22Rv1 (cell line): ENCODE data around the gene BLOC1S6.
A peak's percentile ranks its signal among the peaks of the same experiment; 100 is the strongest.

ENCODE experiments used
- H3K27ac ChIP-seq: fragments of 450-650 bp; 2 replicates; pipeline ENCODE4 v1.5.1; 2017
- CTCF ChIP-seq: fragments of 450-650 bp; IDR thresholded peaks from 2 replicates; pipeline ENCODE4 v1.5.1; 2017; ENCODE audit warnings: mild to moderate bottlenecking
- ZFX ChIP-seq: fragments of 450-650 bp; IDR thresholded peaks from 2 replicates; pipeline ENCODE4 v1.6.1; 2017; ENCODE audit warnings: antibody characterized with exemption, borderline replicate concordance

The BLOC1S6 gene

GRCh38 chr15:45637552-45638033 is 50.4 kb downstream of the BLOC1S6 start:
- TF ChIP-seq ZFX (no peak), CTCF (no peak)
- H3K27ac ChIP-seq: peak overlapping the region; percentile 46

- TF ChIP-seq CTCF (no peak), ZFX (no peak)
- peak overlapping the region; percentile 38; the same call in 1 of the 2 replicates for H3K27ac ChIP-seq
Measured at GRCh38 chr15:45640616-45641015, 53.4 kb downstream of the BLOC1S6 start.

GRCh38 chr15:45641374-45641781 is 54.2 kb downstream of the BLOC1S6 start:
- TF ChIP-seq CTCF (no peak), ZFX (no peak)
- H3K27ac ChIP-seq: peak overlapping the region; percentile 38

GRCh38 chr15:45641999-45642932 is 55.1 kb downstream of the BLOC1S6 start:
- H3K27ac ChIP-seq: peak overlapping the region; percentile 38; the same call in 1 of the 2 replicates
- TF ChIP-seq ZFX (no peak), CTCF (no peak)

GRCh38 chr15:45644437-45644836 is 57.3 kb downstream of the BLOC1S6 start:
- TF ChIP-seq ZFX (no peak), CTCF (no peak)
- H3K27ac ChIP-seq: no peak overlapping the region

DNA sequence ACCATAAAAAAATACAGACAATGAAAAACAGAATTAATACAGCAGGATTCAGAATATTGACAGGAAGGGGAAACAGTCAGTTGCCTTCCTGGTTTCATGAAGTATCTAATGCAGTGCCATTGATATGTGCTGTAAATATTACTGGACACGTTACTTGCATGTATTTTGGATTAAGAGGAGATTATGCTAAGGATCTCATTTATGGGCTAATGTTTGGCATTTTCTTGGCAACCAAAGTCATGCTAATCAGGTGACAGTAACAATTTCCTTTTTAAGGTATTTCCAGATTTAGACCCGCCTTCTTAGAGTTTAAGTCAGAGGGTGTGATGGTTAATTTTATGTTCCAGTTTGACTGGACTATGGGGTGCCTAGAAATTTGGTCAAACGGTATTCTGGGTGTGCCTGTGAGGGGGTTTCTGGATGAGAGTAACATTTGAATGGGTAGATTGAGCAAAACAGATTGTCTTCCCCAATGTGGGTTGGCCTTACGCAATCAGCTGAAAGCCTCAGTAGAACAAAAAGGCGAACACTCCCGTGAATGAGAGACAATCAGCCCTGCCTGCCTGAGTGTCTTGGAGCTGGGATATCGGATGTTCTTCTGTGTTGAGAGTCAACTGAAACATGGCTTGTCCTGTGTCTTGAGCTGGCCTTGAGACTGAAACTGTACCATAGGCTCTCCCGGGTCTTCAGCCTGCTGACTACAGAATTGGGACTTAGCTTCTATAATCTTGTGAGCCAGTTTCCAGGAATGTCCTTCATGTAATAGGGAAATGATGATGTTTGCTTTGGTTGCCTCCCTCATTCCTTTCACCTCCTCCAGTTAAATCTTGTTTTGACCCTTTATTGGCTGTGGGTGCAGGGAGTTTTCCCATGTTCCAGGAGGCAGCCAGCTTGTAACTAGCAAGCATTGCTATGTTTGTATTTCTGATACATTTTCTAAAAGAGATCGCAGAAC is 58.1 kb downstream of the BLOC1S6 start:
- TF ChIP-seq ZFX: no peak
- TF ChIP-seq CTCF: no peak
- H3K27ac ChIP-seq: no peak overlapping the region
